Dermis microvascular lymphatic vessel endothelial cell (primary cell): ENCODE data around the gene BCAS3. TPM values are rescaled to one million over a fixed set of nuclear protein-coding genes. Genes with fewer than 3 reads are reported as not detected.
"Not testable (repeated sequence)": the region's sequence is repeated elsewhere in the genome, so short reads cannot be mapped to it uniquely, and the experiment has no call there.

Experiments
- DNase-seq, 2 donors: peaks; one replicate each; pipeline versions ENCODE4 v3.0.0 to v3.0.0-alpha.2; 2010; ENCODE audit warnings: low read depth in 2 of 2
- total RNA-seq: library from RNA; depleted of rRNA; stranded (reverse); fragments of >200 nt; gene quantifications from 2 replicates; pipeline ENCODE4 v1.2.1, GENCODE V29; 2014

The BCAS3 gene
- total RNA-seq, 1 donor from 2014 or later = 11.3 TPM

DNA sequence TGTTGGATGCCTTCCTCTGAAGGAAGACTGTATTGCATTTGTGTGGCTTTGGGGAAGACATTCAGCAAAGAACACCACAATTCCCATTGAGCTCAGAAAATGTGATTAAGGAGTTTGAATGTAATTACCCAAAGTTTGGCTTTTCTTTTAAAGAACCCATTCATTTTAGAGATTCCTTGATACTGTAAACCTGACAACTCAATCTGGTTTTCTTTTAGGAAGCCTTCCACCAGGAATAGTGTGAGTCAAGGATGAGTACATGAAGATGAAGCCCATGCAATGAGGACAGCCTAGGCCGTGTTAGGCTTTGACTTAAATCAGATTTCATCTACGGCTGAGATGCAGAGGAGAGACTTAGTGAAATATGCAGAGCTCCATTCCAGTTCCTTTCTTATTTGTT lies 450.3 kb downstream of the BCAS3 start:
- DNase-seq = no peak

DNA sequence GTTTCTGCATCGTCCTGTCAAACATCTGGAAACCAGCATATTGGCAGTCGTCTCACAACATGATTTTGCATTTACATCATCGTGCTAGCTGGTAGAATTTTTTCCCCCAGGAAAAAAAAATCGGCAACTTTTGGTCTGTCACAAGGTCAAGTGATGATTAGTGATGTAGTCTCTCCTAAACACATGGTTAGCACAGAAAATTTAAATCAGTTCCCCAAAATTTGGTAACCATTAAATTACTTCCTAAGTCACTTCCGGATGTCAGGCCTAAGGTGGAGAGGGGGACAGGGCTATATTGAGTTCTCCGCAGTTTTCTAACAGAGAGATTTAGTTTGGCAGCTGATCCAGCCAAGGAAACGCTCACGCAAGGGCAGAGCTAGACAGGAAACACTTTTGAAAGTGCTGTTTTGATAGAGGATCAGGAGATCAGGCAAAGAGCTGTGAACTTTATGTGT lies 451.0 kb downstream of the BCAS3 start:
- peak in 1 of 2 donors; percentile 17 for DNase-seq

- no peak for DNase-seq
Observed at GRCh38 chr17:61129267-61130254, 451.9 kb downstream of the BCAS3 start.

GRCh38 chr17:61130330-61130729 lies 452.7 kb downstream of the BCAS3 start:
- DNase-seq = no peak

DNA sequence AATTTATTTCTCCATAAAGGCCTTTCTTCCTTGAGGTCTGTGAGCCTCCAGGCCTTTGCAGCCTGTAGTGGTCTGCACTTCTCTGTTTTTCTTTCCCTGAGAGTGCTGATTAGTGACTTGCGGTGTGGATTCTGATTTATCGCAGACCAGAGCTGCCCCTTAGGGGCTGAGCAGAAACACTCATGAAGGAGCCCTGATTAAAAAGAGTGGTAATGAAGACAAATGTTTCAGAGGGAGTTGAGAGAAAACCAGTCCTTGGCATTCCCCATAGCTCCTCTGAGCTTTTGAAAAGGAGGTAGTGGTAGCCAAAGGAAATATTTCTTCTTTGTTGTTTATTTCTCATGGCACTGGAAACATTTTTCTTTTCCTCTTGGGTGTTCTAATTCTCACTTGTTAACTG lies 453.9 kb downstream of the BCAS3 start:
- DNase-seq = no peak

- no peak for DNase-seq
Observed at GRCh38 chr17:61132524-61132923, 454.9 kb downstream of the BCAS3 start.

DNA sequence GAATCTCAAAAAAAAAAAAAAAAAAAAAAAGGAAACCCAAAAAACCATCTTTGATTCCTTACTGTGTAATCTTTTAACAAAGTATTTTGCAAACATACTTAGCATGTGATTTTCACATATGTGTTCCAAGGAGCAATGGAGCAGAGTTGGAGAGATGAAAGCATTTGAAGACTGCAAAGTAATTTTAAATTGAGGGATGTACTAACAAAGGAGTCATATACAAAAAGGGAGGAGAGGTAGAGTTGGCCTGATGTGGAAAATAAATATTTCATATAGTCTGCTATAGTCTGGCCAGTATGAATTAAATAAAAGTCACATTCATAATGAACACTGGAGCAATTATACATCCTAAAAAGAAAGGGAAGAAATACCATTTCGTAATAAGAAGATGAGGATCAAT lies 456.2 kb downstream of the BCAS3 start:
- DNase-seq = no peak

DNA sequence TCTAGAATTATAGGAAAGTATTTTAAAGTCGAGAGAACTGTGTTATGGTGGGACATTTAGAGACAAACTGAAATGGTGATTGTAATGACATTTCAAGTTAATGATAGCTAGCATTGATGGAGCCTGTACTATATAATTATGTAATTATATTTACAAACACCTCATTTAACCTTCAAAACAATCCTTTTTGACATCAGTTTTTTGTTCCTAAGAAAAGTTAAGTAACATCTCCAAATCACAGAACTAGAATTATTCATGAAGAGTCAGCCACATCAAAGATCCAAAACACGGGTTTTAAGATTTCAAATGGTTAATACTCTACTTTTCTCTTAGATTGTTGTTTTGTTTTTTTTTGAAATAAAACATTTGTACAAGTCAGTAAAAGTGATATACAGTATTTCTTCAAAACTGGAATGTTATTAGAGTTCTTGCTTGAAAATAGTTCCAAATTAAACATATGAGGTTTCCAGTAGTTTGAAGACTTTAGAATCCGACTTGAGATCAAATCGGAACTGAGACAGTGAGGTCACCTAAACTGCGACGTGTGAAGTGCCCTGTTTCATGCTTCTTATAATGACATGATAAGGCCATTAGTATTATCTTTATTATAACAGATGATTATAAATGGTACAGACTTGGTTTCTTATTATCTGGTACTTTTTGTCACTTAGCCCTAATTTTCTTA lies 457.0 kb downstream of the BCAS3 start:
- no peak for DNase-seq

DNA sequence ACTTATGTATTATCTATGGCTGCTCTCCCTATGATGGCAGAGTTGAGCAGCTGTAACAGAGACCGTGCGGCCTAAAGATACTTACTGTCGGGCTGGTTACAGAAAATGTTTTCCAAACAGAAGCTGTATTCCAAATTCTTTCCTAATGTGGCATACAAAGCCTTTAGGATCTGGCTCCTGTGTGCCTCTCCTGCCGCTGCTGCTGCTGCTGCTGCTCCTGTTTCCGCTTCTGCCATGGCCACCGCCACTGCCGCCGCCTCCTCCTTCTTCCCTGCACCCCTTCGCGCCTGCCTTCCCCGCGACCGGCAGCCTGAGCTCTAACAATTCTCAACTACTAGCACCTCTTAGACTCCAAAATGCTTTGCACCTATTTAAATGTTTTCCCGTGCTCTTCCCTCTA lies 458.1 kb downstream of the BCAS3 start:
- DNase-seq = no peak

DNA sequence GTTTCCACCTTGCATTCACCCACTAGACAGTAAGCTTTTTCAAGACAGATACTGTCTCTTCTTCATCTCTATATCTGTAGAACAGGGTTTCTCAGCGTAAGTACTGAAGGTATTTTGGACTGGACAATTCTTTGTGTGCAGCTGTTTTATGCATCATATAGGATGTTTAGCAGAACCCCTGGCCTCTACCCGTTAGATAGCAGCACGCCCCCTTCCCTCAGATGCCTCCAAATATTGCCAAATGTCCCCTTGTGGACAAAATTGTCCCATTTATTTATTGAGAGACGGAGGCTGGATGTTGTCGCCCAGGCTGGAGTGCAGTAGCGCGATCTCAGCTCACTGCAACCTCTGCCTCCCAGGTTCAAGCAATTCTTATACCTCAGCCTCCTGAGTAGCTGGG lies 458.6 kb downstream of the BCAS3 start:
- DNase-seq = no peak

- no peak for DNase-seq
Observed at GRCh38 chr17:61139219-61139618, 461.6 kb downstream of the BCAS3 start.

- no peak for DNase-seq
Observed at GRCh38 chr17:61140081-61140786, 462.6 kb downstream of the BCAS3 start.

- DNase-seq = no peak
Observed at GRCh38 chr17:61143026-61143425, 465.4 kb downstream of the BCAS3 start.

GRCh38 chr17:61144137-61144536 lies 466.5 kb downstream of the BCAS3 start:
- DNase-seq = no peak

GRCh38 chr17:61144617-61145564 lies 467.2 kb downstream of the BCAS3 start:
- peak in 1 of 2 donors; percentile 6 for DNase-seq

- not testable (repeated sequence) for DNase-seq
Observed at GRCh38 chr17:61146833-61147232, 469.2 kb downstream of the BCAS3 start.

GRCh38 chr17:61149106-61149825 lies 471.6 kb downstream of the BCAS3 start:
- DNase-seq = no peak

- DNase-seq = no peak
Observed at GRCh38 chr17:61149862-61150362, 472.3 kb downstream of the BCAS3 start.

- no peak for DNase-seq
Observed at GRCh38 chr17:61150686-61151299, 473.1 kb downstream of the BCAS3 start.
